ENCODE results near the gene POU3F2.

POU3F2 gene

DNA sequence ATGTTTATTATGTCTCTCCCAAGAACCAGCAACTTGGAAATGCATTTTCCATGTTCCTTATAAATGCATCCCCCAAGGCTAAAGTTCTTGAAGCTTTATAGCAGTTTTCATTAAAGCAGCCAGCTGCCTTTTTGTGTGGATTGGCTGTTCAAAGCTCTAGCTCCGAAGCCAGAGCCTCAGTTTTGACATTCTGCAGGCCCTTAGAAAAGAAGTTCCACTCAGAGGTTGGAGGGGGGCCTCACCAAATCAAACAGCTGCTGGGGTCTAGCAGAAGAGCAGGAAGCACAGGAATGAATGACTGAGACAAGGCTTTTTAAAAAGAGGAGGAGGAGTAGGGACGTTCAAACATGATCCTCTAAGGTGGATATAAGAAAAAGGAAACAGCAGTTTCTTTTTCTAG, 4.2 kb upstream of the POU3F2 start:
- no peak for DNase-seq (ENCODE audit: low read depth in 2 of 2)

DNA sequence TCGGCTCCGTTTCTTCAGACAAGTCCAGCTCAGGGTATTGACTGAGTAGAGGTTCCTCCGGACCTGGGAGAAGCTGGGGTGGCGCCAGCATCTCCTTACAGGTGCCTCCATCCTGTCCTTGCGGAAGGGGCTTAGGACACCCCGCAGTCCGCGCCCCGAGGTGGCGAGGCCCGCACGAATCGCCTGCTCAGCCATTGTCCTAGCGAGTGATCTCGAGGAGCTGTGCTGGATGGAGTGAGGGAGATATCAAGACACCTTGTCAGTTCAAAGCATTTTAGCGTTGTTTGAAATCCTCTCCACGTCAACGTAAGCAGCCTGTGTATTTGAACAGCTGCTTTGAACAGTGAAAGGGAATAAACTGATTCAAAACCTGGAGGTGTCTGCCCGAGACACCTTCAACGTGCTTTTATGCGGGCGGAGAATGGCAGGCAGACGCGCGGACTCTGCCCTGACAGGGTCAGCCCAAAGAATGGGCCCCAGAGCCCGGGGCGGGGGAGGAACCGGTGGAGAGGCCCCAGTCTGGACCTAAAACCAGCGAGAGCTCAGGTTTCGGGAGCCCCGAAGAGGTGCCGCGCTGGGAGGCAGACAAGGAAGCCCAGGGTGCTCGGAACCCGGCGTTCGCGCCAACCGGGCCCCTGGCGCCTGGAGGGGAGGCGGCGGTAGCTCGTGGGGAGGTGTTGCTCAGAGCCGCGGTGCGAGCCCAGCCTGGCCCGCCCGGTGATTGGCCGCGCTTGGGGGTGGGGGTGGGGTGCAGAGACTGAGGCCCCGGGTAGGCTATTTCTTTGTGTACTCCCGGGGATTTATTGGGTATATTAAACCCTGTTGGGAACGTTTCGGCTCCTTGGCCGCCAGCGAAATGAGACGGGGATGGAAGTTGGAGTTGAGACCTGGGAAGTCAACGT, 3.1 kb upstream of the POU3F2 start:
- DNase-seq (ENCODE audit: low read depth in 2 of 2), result no peak

DNA sequence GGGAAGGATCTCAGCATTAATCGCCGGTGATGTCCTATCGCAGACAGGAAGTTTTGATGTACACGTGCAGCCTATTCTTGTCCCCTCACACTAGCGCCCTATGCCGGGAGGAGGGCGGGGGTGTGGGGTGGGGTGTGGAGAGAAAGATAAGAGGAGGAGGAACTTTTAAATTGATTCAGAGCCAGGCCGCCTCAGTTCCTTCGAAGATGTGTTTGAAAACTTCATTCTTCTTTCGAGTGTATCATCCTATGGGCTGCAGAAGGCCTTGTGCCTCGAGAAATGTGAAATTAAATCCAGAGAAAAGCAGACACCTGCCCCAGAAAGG, 2.5 kb upstream of the POU3F2 start:
- DNase-seq (ENCODE audit: low read depth in 2 of 2), result no peak

DNA sequence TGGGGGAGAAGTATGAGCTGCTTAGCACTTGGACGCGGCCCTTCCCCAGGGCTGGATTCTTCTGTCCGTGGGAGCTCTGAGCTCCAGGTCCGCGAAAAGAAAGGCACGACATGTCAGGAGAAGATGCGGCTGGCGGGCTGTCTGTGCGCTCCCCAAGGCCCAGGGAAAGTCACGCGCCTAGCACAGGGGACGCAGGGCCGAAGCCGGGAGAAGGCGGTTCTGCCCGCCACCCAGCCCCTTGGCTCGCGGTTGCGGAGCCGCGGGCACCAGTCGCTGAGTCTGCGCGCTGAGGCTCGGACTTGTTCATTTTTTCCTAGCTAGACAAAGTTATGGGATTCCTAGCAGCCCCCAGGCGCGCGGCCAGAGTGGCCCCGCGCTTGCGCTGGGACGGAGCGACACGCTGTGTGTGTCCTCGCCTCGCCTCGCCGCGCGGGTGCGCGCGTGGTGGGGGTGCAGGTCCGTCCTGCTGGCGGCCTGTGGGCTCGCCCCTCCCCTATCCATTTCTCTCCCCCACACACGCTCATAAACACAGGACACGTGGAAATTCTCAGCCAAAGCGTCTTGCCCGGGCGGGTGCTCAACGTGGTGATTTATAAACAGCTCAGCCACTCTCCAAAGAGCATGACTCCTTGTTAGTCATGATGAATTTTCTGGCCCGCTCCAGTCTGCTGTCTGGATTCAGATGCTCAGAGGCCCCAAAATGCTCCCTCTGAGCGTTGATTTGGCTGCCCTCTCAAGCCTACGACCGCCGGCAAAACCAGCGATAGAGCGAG, 1.9 kb upstream of the POU3F2 start:
- no peak for DNase-seq (ENCODE audit: low read depth in 2 of 2)

DNA sequence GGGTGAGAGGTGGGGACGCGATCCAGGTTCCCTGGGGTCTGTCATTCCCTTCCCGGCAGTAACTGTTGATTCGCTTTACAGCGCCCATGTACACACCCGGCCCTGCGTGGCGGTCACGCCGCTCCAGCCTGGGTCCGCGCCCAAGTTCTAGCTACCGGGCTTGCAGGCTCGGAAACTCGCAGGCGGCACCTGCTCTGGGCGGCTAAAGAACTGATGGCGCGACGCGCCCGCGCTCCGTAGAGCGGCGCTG, 1.4 kb upstream of the POU3F2 start:
- no peak for DNase-seq (ENCODE audit: low read depth in 2 of 2)

DNA sequence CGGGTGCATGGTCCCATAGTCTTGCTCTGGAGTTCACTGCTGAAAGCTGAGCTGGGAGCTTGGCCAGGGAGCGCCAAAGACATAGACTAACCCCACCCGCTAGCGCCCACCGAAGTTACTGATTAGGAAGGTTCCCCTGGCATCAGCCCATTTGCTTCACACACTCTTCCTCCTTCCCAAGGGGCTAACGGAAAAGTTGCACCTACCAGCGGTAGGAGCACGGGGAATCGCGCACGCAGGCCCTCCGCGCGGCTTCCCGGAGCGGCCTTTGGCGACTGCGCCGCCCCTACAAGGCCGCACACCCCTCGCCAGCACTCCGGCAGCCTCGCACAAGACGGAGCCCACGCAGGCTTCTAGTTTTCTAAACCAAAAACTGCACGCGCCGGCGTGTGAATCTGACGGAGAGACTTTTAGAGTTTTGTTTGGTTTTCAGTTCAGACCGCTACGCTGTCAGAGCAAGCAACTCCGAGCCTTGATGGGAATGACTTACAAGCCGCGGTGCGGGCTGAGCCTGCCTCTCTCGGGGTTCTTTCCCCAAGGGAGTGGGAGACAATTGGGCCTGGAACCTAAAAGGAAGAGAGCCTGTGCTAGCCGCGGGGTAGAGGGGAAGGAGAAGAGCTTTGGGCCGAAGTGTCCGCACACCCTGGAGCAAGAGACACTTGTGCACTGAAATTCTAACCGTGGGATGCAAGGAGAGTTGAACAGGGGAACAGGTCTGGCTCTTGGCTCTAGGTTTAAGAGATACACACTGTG, 891 bp upstream of the POU3F2 start:
- no peak for DNase-seq (ENCODE audit: low read depth in 2 of 2)

DNA sequence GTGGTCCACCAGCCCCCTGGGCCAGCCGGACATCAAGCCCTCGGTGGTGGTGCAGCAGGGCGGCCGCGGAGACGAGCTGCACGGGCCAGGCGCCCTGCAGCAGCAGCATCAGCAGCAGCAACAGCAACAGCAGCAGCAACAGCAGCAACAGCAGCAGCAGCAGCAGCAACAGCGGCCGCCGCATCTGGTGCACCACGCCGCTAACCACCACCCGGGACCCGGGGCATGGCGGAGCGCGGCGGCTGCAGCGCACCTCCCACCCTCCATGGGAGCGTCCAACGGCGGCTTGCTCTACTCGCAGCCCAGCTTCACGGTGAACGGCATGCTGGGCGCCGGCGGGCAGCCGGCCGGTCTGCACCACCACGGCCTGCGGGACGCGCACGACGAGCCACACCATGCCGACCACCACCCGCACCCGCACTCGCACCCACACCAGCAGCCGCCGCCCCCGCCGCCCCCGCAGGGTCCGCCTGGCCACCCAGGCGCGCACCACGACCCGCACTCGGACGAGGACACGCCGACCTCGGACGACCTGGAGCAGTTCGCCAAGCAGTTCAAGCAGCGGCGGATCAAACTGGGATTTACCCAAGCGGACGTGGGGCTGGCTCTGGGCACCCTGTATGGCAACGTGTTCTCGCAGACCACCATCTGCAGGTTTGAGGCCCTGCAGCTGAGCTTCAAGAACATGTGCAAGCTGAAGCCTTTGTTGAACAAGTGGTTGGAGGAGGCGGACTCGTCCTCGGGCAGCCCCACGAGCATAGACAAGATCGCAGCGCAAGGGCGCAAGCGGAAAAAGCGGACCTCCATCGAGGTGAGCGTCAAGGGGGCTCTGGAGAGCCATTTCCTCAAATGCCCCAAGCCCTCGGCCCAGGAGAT, 1.0 kb downstream of the POU3F2 start:
- no peak for DNase-seq (ENCODE audit: low read depth in 2 of 2)

DNA sequence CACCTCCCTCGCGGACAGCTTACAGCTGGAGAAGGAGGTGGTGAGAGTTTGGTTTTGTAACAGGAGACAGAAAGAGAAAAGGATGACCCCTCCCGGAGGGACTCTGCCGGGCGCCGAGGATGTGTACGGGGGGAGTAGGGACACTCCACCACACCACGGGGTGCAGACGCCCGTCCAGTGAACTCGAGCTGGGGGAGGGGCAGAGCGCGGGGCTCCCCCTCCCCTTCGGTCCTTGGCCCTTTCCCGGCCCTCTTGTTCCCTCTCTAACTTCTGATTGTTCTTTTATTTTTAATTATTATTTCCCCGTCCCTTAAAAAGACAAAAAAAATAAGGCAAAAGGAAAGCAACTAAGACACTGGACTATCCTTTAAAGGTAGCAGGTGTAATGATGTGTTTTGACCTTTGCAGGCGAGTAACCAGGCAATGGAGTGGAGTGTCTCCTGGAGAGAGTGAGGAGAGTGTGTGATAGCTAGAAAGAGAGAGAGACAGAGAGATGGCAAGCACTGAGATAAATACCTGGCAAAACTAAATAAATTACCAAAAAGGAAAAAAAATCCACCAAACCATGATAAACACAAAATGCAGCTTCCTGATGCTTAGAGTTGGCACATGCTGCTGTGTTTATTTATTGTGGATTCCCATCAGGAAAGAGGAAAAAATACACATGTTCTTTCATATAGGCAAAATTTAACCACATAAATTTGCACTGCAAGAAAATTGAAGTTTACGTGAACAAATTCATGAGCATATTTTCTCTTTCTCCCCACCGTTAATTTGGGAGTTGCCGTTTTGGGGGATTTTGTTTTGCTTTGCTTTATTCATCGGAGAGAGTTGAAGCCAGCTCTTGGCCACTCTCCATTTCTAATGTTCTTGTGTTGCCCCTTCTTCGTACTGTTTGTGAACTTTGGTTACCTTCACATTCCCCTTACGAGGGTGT, 1.9 kb downstream of the POU3F2 start:
- no peak for DNase-seq (ENCODE audit: low read depth in 2 of 2)

DNA sequence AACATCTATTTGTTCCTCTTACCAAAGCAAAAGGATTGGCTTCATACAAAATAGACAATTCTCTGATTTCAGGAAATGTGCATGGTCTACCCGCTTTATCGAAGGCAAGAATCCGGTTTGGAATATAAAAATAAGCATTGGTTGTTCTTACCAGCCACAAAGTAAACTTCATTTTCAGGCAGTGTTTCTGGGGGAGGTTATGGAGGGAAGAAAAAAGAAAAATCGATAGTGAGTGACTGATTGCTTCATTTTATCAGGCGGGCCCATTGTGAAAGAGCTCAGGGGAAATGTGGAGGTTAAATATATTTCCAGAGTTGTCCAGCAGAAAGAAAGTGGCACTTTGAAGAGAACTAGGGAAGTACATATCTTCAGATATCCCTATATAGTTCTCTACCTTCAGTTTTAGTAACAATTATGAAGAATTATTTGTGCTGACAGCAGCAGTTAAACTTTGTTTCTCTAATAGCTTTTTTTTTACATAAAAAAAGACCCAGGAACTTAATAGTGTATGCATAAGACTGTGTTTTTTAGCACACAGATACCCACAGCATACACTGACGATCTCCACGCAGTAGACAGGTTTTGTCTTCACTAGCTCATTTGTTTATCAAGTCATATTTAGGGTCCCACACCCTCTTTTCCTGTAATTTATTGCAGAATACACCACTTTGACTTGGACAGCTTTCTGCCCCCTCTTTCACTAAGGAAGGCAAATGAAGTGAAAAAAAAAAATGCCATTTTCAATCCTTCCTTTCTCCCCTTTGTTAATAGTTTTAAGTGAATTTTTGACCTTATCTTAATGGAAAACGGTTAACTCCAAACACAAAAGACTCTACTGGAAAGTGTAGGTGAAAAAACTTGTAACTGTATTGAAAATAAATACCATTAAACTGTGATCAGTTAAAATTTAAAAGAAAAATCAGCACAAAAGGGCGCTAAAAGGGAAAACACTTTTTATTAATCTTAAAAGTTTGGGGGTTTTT, 2.9 kb downstream of the POU3F2 start:
- DNase-seq (ENCODE audit: low read depth in 2 of 2), result no peak

DNA sequence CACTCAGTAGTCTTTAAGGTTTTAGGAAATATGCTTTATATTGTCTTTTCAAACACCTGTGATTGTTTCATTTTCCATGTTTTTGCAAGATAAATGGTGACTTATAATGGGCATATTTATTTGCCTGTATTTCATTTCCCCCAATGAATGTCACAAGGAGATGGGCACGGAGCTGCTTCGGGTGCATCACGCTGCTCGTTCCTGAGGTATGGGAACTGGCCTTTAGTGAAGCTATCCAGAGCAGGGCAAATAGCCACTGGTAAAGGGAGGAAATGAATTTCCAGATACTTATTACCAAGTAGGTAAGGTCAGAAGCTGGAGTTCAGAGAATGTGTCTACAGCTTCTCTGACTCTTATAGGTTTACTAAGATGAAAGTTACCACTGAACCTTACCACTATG, 3.7 kb downstream of the POU3F2 start:
- DNase-seq (ENCODE audit: low read depth in 2 of 2), result no peak

DNA sequence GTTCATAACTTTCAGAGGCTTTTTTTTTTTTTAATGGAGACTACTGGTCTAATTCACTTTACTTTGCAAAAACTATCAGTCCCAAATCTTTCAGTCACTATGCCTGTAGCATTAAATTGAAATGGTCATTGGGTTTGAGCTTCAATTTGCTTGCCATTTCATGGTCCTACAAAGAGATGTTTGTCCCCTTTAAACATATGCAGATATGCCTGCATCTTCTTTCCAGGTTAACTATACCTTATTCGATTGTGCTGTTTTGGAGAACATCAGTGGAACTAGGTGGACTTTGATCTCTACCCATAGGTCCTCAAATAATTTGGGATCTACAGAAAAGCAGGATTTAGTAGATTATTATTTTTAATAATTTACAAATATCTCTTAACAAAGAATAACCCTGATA, 4.6 kb downstream of the POU3F2 start:
- DNase-seq (ENCODE audit: low read depth in 2 of 2), result no peak

DNA sequence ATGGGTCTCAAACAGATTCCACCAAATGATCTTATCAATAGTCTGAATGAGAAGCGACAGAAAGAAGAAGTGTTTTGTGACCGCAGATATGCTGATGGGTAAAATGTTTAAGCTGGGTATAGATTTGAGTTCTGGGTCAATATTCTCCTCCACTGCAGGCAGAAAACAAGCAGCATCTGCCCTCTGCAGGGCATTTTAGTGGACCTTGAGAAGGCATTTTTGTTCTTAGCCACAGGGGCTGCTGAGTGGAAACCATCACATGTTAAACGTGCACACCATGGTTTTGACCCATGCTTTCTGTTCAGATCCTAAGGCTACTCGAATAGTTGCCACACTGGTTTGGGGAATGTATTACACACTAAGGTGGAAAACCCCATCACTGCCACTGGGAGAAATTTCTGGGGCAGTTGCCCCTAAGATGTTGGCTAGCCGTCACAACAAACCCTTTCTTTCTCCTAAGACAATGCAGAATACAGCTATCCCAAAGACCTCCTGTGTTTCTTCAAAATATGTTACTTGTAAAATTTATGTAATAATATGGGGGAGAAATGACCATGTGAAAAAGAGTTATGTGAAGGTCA, 5.5 kb downstream of the POU3F2 start:
- no peak for DNase-seq (ENCODE audit: low read depth in 2 of 2)

DNA sequence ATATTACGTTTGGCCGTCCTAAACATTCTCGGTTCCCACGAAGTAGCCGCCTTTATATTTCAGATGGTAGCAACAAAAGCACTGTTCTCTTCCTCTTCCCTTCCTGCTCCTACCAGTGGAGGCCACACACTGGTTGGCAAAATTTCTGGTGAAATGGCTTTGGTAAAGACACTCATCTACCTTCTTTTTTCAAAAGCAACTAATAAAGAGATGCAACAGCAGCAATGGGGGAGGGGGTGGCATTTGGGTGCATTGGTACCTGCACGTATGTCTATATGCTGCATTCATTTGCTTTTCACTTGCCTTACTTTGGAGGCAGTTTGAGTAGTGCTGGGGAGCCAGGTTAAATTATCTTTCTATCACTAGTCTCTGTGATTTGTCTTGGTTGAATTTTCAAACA, 6.0 kb downstream of the POU3F2 start:
- DNase-seq (ENCODE audit: low read depth in 2 of 2), result no peak

DNA sequence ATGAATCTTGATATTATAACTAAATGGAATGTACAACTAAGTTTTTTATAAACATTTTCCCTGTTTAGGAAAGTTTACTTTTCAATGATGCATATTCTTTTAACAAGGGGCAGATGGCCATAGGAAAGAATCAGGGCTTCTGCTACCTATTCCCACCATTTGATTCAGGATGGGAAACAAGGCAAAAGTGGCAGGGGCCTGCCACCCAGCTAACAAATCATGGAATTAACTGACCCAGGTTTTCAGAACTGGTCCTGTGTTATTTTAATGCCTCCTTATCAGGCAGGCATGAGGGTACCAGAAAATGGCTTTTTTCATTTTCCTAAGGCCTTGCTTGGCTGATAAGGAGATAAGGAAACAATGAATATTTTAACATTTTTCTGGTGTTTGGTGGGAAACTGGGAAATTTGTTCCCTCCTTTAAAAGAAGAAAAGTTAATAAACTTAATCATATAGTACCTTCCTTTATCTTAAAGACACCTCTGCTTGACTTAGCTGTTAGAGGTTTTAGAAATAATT, 6.7 kb downstream of the POU3F2 start:
- DNase-seq (ENCODE audit: low read depth in 2 of 2), result no peak

DNA sequence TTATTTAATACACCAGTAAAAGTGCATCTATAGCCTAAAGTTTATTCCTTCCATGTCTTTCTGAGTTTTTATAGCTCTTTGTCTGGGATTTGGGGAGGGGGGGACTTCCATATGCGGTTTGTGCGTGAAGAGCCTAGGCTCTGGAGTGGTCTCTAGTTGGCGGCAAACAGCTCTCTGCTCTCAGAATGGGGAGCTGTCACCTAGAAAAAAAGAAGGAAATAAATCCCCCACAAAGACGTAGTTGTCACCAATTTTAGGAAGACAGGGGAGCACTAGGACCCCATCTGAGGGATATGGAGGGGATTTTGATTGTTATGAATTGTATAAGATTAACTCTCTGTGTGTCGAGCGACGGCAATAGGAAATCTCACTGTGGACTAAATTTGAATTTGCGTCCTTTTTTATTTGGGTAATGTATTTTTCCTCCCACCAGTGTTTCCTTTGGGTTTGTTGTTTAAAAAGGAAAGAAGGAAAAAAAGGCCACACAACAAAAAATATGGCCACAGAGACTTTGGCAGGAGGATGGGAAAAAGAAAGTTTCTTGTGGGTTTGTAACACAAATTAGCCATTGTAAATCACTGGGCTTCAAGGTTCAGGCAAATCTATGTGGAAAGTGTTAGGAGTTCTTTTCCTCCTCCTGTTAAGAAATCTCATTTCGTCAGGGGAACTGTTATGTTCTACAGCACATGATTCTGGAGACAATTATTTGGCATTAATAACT, 7.4 kb downstream of the POU3F2 start:
- no peak for DNase-seq (ENCODE audit: low read depth in 2 of 2)

DNA sequence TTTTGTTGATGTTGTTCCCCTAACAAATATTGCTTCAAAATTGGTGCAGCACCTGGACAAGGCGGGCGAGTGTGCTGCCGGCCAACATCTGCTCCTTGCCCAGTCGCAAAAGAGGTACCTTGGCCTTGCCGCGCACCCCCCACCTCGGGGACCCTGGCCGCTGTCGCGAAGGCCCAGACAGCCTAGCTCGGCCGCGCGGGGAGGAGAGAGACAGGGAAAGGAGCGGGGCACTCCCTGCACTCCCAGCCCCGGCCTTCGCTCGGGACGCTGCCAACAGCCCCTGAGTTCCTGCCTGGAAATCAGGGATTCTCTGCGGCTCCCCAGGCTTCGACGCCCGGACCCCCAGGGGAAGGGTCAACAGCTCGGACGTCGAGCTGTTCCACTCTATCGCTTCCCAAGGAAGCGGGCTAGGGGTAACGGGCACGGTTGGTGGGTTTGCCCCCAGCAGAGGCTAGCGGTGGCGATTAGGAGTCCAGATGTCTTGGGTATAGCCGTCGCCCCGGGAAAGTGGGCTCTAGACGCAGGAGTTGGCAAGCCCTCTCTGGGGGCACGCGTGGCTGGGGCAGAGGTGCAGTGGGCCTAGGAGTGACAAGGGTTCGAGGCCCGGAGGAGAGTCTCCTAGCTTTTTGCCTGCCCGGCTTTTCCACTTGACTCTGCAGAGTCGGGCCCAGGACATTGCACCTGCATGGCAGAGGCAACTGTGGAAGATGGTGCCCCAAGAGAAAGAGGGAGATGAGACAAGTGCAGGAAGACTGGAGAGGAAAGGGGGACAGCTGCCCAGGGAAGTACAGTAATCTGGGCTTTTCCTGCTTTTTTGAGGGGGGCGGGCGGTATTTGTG, 8.2 kb downstream of the POU3F2 start:
- DNase-seq (ENCODE audit: low read depth in 2 of 2), result no peak

Data from stimulated activated CD4-positive, alpha-beta T cell treated with anti-CD3 and anti-CD28 coated beads, Interleukin-12 subunit alpha, Interleukin-12 subunit beta, amount 100 ng/mL, for 24 hours (primary cell).